Umbilical cord (tissue), 2 donors: ENCODE measurements around the gene RUVBL2. TPM values are rescaled to one million over a fixed set of nuclear protein-coding genes. Genes with fewer than 3 reads are reported as not detected.

ENCODE experiments used
- DNase-seq: peaks from one replicate; pipeline ENCODE4 v3.0.0-alpha.2; 2015; ENCODE audit warnings: low spot score
- total RNA-seq: library from RNA; depleted of rRNA; stranded (reverse); fragments of >200 nt; gene quantifications from one replicate; pipeline ENCODE4 v1.2.3, GENCODE V29; 2014; ENCODE audit warnings: low replicate concordance; ENCODE audit not compliant: insufficient read depth

RUVBL2 gene
- total RNA-seq, 1 donor from 2014 or later: 47.2 TPM

- DNase-seq: peak; percentile 85
These were observed 30.1 kb upstream of the RUVBL2 start for GRCh38 chr19:48963371-48964204.

DNA sequence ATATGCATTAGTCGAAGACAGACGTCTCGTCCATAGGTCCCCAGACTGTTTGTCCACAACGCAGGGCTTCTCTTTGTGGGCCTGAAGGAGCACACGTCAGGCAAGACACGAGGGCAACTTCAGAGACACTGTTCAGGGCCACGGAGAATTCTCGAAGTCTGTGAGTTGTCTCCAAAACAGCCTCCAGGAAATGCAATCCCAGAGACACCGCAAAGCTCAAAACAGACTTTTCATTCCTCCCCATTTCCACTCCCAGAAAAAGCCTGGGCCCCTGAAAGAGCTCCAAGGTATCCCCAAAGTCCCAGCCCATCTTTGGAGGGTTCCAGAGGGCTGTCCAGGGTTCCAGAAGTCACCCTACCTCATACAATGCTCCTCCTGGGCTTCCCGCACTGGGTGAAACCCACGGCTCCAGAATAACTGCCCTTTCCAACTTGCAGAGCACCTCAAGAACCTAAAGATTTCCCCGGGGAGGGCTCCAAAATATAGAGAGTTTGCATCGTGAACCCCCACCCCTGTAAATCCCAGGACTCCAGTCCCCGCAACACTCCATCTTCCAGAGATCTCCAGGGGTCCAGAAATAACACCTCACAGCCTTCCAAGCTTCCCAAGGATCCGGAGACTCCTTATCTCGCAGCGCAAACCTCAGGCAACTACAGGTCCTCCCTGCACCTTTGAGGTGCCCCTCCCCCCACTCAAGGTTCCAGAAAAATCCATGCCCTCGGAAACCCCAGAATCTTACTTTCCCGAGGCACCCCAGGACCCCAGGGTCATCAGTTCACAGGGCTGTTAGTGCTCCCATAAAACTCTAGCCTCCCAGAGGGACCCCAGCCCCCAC lies 29.3 kb upstream of the RUVBL2 start:
- DNase-seq: peak; percentile 57

- DNase-seq: peak; percentile 98
These were observed 28.5 kb upstream of the RUVBL2 start, which contains the start of gene FTL for GRCh38 chr19:48965040-48965805. Gene FTL, plus strand, starts transcription at chr19:48965309. Its CDS starts 199 bp downstream, at chr19:48965508.

DNA sequence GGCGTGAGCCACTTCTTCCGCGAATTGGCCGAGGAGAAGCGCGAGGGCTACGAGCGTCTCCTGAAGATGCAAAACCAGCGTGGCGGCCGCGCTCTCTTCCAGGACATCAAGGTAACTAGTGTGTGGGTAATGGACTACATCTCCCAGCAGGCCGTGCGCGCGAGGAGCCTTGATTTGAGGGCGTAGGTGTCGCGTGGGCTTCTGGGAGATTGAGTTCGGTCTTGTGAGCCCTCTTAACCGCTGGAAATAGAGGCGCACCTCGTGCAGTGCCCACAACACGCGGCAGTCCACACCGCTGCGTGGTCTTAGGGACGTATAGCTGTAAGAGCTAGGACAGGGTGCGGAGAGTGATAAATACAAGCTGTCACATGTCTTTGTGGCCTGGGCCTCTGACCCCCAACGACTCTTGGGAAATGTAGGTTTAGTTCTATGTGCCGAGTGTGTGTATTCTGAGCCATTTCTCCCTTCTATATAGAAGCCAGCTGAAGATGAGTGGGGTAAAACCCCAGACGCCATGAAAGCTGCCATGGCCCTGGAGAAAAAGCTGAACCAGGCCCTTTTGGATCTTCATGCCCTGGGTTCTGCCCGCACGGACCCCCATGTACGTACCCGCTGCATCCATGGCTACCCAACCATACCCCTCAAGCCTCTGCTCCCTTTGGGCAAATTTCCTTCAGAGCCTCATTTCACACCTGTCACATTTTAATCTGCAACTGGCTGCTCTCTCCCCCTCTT lies 27.7 kb upstream of the RUVBL2 start:
- peak; percentile 92 for DNase-seq

DNA sequence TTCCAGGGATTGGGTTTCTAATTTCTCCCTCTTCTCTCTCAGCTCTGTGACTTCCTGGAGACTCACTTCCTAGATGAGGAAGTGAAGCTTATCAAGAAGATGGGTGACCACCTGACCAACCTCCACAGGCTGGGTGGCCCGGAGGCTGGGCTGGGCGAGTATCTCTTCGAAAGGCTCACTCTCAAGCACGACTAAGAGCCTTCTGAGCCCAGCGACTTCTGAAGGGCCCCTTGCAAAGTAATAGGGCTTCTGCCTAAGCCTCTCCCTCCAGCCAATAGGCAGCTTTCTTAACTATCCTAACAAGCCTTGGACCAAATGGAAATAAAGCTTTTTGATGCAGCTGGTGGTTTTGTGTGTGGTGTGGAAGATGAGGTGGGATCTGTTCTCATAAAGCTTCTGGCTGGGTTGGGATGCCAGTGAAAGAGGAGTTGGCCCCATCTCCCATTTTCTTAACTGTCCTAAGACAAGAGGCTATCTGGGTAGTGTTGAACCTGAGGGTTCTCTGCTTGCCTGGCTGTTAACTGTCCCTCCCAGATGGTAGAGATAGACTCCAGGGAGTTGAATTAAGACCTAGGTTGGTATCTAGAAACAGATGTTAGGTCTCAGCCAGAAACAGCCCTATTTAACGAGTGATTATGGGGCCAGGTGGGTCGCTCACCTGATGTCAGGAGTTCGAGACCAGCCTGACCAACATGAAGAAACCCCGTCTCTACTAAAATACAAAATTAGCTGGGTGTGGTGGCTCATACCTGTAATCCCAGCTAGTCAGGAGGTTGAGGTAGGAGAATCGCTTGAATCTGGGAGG lies 26.9 kb upstream of the RUVBL2 start:
- DNase-seq: no peak

GRCh38 chr19:48967346-48968178 lies 26.1 kb upstream of the RUVBL2 start:
- peak; percentile 82 for DNase-seq

- no peak for DNase-seq
These were observed 25.5 kb upstream of the RUVBL2 start for GRCh38 chr19:48968179-48968661.

DNA sequence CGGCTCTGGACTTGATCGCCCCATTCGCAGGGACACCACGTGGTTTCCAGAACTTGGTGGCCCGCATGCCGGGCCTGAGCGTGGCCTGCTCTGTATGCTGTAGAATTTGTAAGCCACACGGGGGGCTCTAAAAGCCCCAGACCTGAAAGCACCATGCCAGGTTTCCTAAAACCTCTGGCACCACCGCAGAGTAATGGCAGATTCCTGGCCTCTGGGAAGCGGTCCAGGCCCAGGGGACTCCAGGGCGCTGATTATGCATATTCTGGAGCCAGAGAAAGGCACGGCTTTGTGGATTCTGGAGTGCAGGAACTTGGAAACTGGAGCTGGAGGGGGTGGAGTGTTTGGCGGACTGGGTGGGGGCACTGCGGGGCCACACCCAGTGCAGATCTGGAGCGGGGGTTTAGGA lies 24.9 kb upstream of the RUVBL2 start:
- DNase-seq: no peak

- DNase-seq: no peak
These were observed 24.2 kb upstream of the RUVBL2 start for GRCh38 chr19:48969276-48970138.

DNA sequence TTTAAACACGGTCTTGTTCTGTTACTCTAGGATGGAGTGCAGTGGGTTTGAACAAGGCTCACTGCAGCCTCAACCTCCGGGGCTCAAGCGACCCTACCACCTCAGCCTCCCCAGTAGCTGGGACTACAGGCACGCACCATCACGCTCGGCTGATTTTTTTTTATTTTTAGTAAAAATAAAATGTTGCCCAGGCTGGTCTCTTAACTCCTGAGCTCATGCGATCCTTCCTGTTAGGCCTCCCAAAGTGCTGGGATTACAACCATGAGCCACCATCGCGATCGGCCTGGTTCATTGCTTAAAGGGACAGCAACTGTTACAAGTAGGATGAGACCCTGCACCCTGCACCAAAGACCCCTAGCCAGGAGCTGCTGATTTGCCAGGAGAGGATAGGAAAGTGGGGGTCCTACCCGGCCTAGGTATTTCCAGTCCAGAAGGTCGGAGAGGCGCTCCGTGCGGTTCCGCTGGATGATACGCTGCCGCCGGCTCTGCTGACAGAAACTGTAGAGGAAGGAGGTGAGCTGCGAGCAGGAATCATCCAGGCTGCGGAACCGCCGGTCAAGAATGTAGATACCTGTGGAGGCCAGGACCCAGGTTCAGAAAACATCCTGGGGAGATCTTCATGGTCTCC lies 23.4 kb upstream of the RUVBL2 start:
- no peak for DNase-seq

GRCh38 chr19:48970923-48971395 lies 22.7 kb upstream of the RUVBL2 start:
- DNase-seq: peak; percentile 79

- no peak for DNase-seq
These were observed 17.5 kb upstream of the RUVBL2 start for GRCh38 chr19:48975947-48976847.

DNA sequence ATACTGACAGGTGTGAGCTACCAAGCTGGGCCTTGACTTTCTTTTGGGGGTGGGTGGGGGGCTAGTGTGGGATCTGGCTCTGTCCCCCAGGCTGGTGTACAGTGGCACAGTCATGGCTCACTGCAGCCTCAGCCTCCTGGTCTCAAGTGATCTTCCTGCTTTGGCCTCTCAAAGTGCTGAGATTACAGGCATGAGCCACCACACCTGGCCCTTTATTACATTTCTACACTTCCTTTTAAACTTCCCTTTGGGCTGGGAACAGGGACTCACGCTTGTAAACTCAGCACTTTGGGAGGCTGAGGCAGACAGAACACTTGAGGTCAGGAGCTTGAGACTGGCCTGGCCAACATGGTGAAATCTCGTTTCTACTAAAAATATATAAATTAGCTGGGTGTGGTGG lies 16.6 kb upstream of the RUVBL2 start:
- no peak for DNase-seq

- DNase-seq: no peak
These were observed 11.4 kb upstream of the RUVBL2 start for GRCh38 chr19:48982280-48982679.

DNA sequence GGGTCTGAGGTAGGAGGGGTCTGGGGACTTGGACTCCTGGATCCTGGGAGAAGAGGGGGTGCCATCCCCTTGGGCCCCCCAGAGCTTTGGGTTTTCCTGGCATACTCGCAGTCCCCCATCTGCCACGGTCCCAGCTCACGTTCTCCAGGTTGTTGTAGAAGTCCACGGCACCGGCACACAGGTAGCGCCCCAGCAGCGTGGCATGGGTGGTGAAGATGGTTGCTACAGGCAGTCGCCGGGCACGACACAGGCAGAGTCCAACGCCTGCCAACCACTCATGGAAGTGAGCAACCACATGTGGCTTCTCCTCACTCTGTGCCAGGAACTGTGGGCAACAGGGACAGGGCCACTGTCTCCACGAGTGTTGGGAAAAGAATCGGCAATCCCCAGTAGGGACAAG lies 8.0 kb upstream of the RUVBL2 start:
- no peak for DNase-seq

DNA sequence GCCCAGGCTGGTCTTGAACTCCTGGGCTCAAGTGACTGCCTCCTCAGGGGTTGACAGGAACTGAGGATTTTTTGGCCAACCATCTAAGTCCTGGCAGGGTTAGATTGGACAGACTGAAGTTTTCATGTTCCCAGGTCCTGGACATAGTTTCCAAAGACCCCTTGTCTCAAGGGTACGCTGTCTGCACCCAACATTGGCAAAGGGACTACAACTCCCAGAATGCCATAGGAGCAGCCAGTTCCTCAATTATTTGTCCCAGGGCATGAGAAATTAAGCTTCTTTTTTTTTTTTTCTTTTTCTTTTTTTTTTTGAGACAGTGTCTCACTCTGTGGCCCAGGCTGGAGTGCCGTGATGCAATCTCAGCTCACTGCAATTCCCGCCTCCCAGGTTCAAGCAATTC lies 7.5 kb upstream of the RUVBL2 start:
- no peak for DNase-seq

GRCh38 chr19:48987323-48987722 lies 6.4 kb upstream of the RUVBL2 start:
- no peak for DNase-seq
